Measurements from ENCODE around the gene FRMD4B. TPM values are rescaled to one million over a fixed set of nuclear protein-coding genes. Genes with fewer than 3 reads are reported as not detected.

The FRMD4B gene
- total RNA-seq, 1 donor from 2014 or later: 53.5 TPM

DNA sequence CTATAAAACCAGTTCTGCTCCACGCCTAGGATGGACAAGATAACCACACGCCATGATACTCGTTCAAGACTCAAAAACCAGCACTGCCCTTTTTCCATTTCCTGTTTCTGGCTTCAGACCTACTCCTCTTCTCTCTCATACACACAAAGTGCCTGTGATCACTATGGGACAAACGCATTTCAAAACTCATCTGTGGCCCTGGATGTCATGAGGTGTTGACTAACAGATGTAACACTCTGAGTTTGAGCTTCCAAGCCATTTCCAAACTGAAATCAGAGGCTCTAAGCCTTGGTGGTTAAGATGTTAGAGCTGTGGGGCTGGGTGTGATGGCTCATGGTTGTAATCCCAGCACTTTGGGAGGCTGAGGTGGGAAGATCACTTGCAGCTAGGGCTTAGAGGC lies 207.8 kb downstream of the FRMD4B start:
- Histone ChIP-seq H3K9me3 (no peaks in the 10 kb centered on the region), H3K4me3 (no peak overlapping the region), H3K4me1 (peaks cover 4% of the 10 kb centered on the region), H3K27ac (no peak overlapping the region), H3K36me3 (peaks cover 0 to 30% of the 10 kb centered on the region in 2 donors), H3K27me3 (no peaks in the 10 kb centered on the region)
- intact Hi-C loops (cut with DNase I): no loop called here
- no peak for DNase-seq (ENCODE audit: extremely low spot score in 2 of 2)
- TF ChIP-seq POLR2A (IDR thresholded peaks at IDR 0.05) (no peak), POLR2AphosphoS5 (IDR thresholded peaks at IDR 0.05; ENCODE audit: insufficient read depth in 1 of 2, low read depth in 1 of 2) (no peak)
- TF ChIP-seq, protein P1, sequence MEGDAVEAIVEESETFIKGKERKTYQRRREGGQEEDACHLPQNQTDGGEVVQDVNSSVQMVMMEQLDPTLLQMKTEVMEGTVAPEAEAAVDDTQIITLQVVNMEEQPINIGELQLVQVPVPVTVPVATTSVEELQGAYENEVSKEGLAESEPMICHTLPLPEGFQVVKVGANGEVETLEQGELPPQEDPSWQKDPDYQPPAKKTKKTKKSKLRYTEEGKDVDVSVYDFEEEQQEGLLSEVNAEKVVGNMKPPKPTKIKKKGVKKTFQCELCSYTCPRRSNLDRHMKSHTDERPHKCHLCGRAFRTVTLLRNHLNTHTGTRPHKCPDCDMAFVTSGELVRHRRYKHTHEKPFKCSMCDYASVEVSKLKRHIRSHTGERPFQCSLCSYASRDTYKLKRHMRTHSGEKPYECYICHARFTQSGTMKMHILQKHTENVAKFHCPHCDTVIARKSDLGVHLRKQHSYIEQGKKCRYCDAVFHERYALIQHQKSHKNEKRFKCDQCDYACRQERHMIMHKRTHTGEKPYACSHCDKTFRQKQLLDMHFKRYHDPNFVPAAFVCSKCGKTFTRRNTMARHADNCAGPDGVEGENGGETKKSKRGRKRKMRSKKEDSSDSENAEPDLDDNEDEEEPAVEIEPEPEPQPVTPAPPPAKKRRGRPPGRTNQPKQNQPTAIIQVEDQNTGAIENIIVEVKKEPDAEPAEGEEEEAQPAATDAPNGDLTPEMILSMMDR (IDR thresholded peaks at IDR 0.05): no peak

DNA sequence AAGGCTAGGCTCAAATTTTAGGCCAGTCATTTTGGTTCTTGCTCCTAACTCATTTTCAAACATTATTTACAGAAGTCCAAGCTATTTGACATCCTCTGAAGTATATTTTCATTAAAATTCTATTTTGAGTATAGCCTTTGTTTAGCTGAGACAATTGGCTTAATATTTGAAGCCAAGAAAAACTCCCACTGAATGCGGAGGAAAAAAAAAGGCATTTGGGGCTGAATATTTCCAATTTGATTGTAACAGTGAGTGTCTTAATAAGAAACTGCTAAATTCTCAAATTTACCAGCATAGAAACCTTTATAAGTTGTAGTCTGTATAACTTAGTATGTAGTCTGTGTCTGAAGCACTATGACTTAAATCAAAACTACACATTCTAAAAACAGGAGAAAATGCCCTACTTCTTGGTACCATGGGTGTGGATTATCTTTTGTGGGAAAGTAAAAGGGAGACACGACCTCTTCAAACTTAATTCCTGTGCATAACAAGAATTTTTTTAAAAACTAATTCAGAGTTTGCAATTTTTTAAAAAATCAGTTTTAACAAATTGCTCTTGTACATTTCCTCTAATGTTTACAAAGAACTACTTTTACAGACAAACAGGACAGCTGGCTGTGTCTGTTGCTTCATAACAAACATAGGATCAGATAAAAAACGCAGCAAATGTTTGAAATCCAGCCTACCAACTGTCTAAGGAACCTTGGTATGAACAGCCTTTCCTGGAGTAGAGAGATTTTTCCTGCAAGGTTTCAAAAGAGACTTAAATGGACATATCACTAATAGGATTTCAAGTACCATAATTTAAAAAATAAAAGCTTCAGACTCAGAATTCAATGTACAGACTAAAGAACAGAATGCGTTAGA lies 210.8 kb downstream of the FRMD4B start:
- Histone ChIP-seq H3K27ac (no peak overlapping the region), H3K4me1 (peaks cover 4% of the 10 kb centered on the region), H3K4me3 (no peak overlapping the region), H3K27me3 (no peaks in the 10 kb centered on the region), H3K9me3 (no peaks in the 10 kb centered on the region), H3K36me3 (peaks cover 0 to 22% of the 10 kb centered on the region in 2 donors)
- intact Hi-C loops (cut with DNase I): no loop called here
- TF ChIP-seq, protein P1 (IDR thresholded peaks at IDR 0.05): no peak
- TF ChIP-seq POLR2A (IDR thresholded peaks at IDR 0.05) (no peak), POLR2AphosphoS5 (IDR thresholded peaks at IDR 0.05; ENCODE audit: insufficient read depth in 1 of 2, low read depth in 1 of 2) (no peak)
- DNase-seq (ENCODE audit: extremely low spot score in 2 of 2): no peak

DNA sequence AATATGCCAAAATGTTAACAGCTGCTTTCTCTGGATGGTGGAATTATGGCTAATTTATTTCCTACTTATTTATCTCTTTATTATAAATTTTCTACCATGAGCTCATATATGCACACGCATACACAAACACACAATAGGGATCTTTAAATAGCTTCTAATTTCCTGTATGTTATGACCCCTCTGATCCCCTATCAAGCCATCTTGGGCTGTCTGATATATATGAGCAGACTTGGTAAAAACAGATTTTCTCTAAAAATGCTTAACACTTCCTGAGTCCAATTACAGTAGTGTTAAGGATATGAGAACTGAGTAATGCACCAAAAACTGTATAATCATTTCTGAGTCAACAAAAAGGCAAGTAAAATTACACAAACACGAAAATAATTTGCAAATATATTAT lies 211.4 kb downstream of the FRMD4B start:
- H3K9me3 ChIP-seq: no peaks in the 10 kb centered on the region
- no peak for DNase-seq (ENCODE audit: extremely low spot score in 2 of 2)
- TF ChIP-seq POLR2A (IDR thresholded peaks at IDR 0.05) (no peak), POLR2AphosphoS5 (IDR thresholded peaks at IDR 0.05; ENCODE audit: insufficient read depth in 1 of 2, low read depth in 1 of 2) (no peak)
- TF ChIP-seq, protein P1 (IDR thresholded peaks at IDR 0.05): no peak
- no peak overlapping the region for H3K27ac ChIP-seq
- H3K4me3 ChIP-seq: no peak overlapping the region
- peaks cover 0 to 22% of the 10 kb centered on the region in 2 donors for H3K36me3 ChIP-seq
- no peaks in the 10 kb centered on the region for H3K27me3 ChIP-seq
- intact Hi-C loops (cut with DNase I): no loop called here
- H3K4me1 ChIP-seq: peaks cover 4% of the 10 kb centered on the region

GRCh38 chr3:69172058-69172457 lies 213.8 kb downstream of the FRMD4B start:
- H3K4me3 ChIP-seq: no peak overlapping the region
- H3K9me3 ChIP-seq: no peaks in the 10 kb centered on the region
- intact Hi-C loops (cut with DNase I): no loop called here
- peaks cover 0 to 22% of the 10 kb centered on the region in 2 donors for H3K36me3 ChIP-seq
- H3K27ac ChIP-seq: no peak overlapping the region
- no peaks in the 10 kb centered on the region for H3K4me1 ChIP-seq
- no peak for TF ChIP-seq POLR2A (IDR thresholded peaks at IDR 0.05)
- TF ChIP-seq, protein P1 (IDR thresholded peaks at IDR 0.05): no peak
- TF ChIP-seq POLR2AphosphoS5 (IDR thresholded peaks at IDR 0.05; ENCODE audit: insufficient read depth in 1 of 2, low read depth in 1 of 2): no peak
- DNase-seq (ENCODE audit: extremely low spot score in 2 of 2): no peak
- H3K27me3 ChIP-seq: no peaks in the 10 kb centered on the region

GRCh38 chr3:69166446-69166845 lies 219.4 kb downstream of the FRMD4B start:
- no peak for TF ChIP-seq POLR2A (IDR thresholded peaks at IDR 0.05)
- no peak for TF ChIP-seq POLR2AphosphoS5 (IDR thresholded peaks at IDR 0.05; ENCODE audit: insufficient read depth in 1 of 2, low read depth in 1 of 2)
- TF ChIP-seq, protein P1 (IDR thresholded peaks at IDR 0.05): no peak
- Histone ChIP-seq H3K4me1 (no peaks in the 10 kb centered on the region), H3K36me3 (peaks cover 0 to 9% of the 10 kb centered on the region in 2 donors), H3K27me3 (no peaks in the 10 kb centered on the region), H3K4me3 (no peak overlapping the region), H3K27ac (no peak overlapping the region), H3K9me3 (no peaks in the 10 kb centered on the region)
- DNase-seq (ENCODE audit: extremely low spot score in 2 of 2): no peak
- intact Hi-C loops (cut with DNase I): loop anchor here (10.0 kb wide), 1 partner anchor 508 kb away; no protein-coding TSS in a partner anchor

All from vagina (tissue), 2 donors.